Naive thymus-derived CD8-positive, alpha-beta T cell (primary cell): ENCODE results near the gene CFAP90. TPM values are rescaled to one million over a fixed set of nuclear protein-coding genes. Genes with fewer than 3 reads are reported as not detected.

Experiments used
- ATAC-seq, 2 donors: fragments of 150-1000 bp; cut with Tn5 transposase in 1 of 2; sonication (Bioruptor Pico), chemical (Tn5 transposase) in 1 of 2; 1 replicate in 1 of 2; 2 replicates in 1 of 2; pipeline ENCODE4 v1.10.0; 2021; ENCODE audit warnings: mild to moderate bottlenecking in 2 of 2, moderate library complexity in 2 of 2
- POLR2A ChIA-PET: fragments of 350-600 bp; sonication (Branson Sonifier 250); formaldehyde crosslinking; loops from one replicate; lab custom pipeline; 2021; ENCODE audit warnings: antibody characterized with exemption; lab: Charles Lee
- DNase-seq, 10 donors: peaks; one replicate each; pipeline versions ENCODE4 v3.0.0 to v3.0.0-alpha.2; 2020 to 2022
- H3K27ac Mint-ChIP-seq, 10 donors: one replicate each; pipeline ENCODE4 v1.8.0; 2020 to 2022; ENCODE audit warnings: mild to moderate bottlenecking in 10 of 10, mixed read lengths in 10 of 10, moderate library complexity in 4 of 10, inconsistent platforms in 1 of 10
- H3K27me3 Mint-ChIP-seq, 5 donors: one replicate each; pipeline ENCODE4 v1.8.0; 2021 to 2022; ENCODE audit warnings: mixed read lengths in 5 of 5
- H3K36me3 Mint-ChIP-seq, 3 donors: one replicate each; pipeline ENCODE4 v1.8.0; 2020 to 2022; ENCODE audit warnings: mixed read lengths in 3 of 3, mild to moderate bottlenecking in 2 of 3, inconsistent platforms in 1 of 3
- H3K4me1 Mint-ChIP-seq, 4 donors: one replicate each; pipeline ENCODE4 v1.8.0; 2021 to 2022; ENCODE audit warnings: mixed read lengths in 4 of 4
- H3K4me3 Mint-ChIP-seq, 10 donors: one replicate each; pipeline ENCODE4 v1.8.0; 2020 to 2022; ENCODE audit warnings: mild to moderate bottlenecking in 10 of 10, mixed read lengths in 10 of 10, moderate library complexity in 6 of 10, inconsistent platforms in 1 of 10
- H3K9me3 Mint-ChIP-seq, 9 donors: one replicate each; pipeline ENCODE4 v1.8.0; 2020 to 2022; ENCODE audit warnings: mixed read lengths in 9 of 9, mild to moderate bottlenecking in 3 of 9, inconsistent platforms in 1 of 9, moderate library complexity in 1 of 9
- polyA plus RNA-seq, 3 donors: library from polyadenylated mRNA; unstranded; fragments of 300-500 nt; fragmentation: Illumina TruSeq; gene quantifications; one replicate each; pipeline ENCODE4 v1.2.3, GENCODE V29; 2021
- total RNA-seq, 8 experiments: library from RNA in 2 of 8; stranded (reverse) in 2 of 8; gene quantifications; one replicate each; pipeline ENCODE4 v1.2.3 and lab custom pipeline; 2021 to 2026

CFAP90 gene
- total and polyA plus RNA-seq, 5 experiments from 2014 or later, result not detected

DNA sequence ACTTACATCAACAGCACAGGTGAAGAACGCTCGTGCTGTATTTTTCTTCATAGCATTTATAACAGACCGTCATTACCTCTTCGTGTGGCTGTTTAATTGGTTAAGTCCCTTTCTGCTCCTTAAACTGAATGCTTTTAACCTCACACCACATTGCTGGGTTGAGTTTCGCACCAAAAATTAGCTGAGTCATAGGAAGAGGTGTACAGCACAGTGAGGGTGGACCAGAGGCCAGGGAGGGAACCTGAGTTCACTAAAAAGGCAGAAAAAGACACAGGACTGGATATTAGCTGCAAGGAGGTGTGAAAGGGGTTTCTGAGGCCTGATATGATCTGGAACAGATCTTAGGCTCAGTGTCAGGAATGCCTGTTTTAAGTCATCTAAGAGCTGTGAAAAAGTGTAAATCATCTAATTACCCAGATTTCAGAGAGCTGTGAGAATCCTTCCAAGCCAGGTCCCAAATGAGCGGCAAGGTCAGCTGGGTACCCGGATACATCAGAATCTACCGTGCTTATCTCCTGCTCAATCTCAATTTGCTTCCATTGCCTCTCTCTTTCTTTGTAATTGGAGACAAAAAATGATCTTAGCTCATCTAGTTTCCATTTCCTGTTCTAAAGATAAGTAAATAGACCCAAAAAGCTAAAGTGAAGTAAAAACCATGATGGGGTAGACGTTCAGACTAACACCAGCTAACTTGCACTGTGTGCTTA lies 7.1 kb upstream of the CFAP90 start:
- H3K27ac Mint-ChIP-seq, result peak overlapping the region in 4 of 10 donors; percentile 13 to 56 (median 38)
- H3K27me3 Mint-ChIP-seq, result peaks cover 0 to 1% (median 0%) of the 10 kb centered on the region in 5 donors
- H3K4me1 Mint-ChIP-seq, result peaks cover 0 to 3% (median under 1%) of the 10 kb centered on the region in 4 donors
- peaks cover 5 to 49% (median 16%) of the 10 kb centered on the region in 3 donors for H3K36me3 Mint-ChIP-seq
- ATAC-seq (no peak), DNase-seq (no peak)
- no peak overlapping the region for H3K4me3 Mint-ChIP-seq
- no peaks in the 10 kb centered on the region for H3K9me3 Mint-ChIP-seq
- POLR2A ChIA-PET, result interaction anchor here (1.6 kb wide), 1 partner anchor 11 kb away, joined by 4 read pairs; the partner anchor contains the start of genes FASTKD3 and MTRR

DNA sequence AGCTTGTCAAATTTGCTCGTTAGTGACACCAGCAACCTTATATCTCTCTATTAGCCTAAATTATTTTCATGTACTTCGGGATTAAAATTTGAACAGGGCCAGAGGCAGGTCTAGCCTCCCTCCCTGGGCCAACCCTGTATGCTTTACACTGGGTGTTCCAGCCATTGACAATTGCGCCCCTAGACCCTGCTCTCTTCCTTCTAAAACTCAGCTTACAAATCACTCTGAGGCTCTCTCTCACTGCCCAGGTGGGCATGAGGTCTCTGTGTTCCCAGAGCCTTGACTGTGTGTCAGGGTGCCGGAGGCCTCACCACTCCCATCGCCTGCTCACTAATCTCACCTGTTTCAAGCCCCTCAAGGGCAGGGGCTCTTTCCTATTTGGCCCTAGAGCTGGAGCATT lies 6.4 kb upstream of the CFAP90 start:
- Mint-ChIP-seq H3K27ac (peak overlapping the region in 1 of 10 donors; percentile 63), H3K9me3 (no peaks in the 10 kb centered on the region), H3K27me3 (peaks cover 0 to 1% (median 0%) of the 10 kb centered on the region in 5 donors), H3K4me1 (peaks cover 1 to 7% (median 2%) of the 10 kb centered on the region in 4 donors), H3K4me3 (no peak overlapping the region), H3K36me3 (peaks cover 5 to 42% (median 12%) of the 10 kb centered on the region in 3 donors)
- DNase-seq, result no peak
- POLR2A ChIA-PET, result interaction anchor here (1.6 kb wide), 1 partner anchor 12 kb away, joined by 4 read pairs; the partner anchor contains the start of genes FASTKD3 and MTRR
- ATAC-seq, result no peak

DNA sequence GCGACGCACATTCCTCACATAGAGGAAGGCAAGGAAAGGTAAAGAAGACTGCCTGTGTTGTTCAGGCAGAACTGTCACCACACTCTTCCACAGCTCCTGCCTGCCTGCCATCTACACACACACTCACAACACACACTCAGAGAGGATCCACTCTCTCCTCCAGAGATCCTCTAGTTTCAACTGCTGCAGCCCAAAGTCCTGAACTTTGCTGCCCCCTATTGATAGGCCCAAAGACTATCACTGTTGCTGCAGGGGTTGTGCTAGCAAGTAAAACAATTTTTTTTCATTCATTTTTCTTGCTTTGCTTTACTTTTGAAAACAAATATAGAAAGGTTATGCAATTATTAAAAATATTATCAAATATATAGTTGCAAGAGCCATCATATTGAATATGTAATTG lies 5.9 kb upstream of the CFAP90 start:
- H3K27ac Mint-ChIP-seq, result no peak overlapping the region
- ATAC-seq, result no peak
- POLR2A ChIA-PET, result interaction anchor here (1.6 kb wide), 1 partner anchor 12 kb away, joined by 4 read pairs; the partner anchor contains the start of genes FASTKD3 and MTRR

DNA sequence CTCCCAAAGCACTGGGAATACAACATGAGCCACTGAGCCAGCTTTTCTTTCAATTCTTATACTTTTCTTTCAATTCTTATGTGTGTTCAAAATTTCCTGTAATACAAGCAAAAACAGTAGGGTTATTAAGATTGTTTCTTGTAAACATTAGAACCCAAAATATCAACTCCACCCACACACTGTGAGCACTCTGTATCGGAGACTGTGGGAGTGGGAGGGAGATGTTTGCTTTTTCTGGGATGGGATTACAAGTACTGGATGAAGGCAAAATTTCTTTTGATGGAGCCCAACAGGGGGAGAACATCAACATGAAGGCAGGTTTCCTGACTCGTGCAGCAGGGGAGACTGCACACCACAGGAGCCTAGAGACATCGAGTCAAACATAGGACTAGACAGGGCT lies 4.7 kb upstream of the CFAP90 start:
- H3K27me3 Mint-ChIP-seq, result peaks cover 0 to 8% (median 3%) of the 10 kb centered on the region in 5 donors
- peaks cover 7 to 20% (median 15%) of the 10 kb centered on the region in 4 donors for H3K4me1 Mint-ChIP-seq
- H3K4me3 Mint-ChIP-seq, result no peak overlapping the region
- H3K27ac Mint-ChIP-seq, result peak overlapping the region in 1 of 10 donors; percentile 13
- POLR2A ChIA-PET, result no interaction called here
- DNase-seq (no peak), ATAC-seq (no peak)
- no peaks in the 10 kb centered on the region for H3K9me3 Mint-ChIP-seq
- peaks cover 4 to 28% (median 5%) of the 10 kb centered on the region in 3 donors for H3K36me3 Mint-ChIP-seq

More for the DNA sequence above, 5.9 kb upstream of the CFAP90 start:
- Mint-ChIP-seq H3K9me3 (no peaks in the 10 kb centered on the region), H3K36me3 (peaks cover 5 to 39% (median 12%) of the 10 kb centered on the region in 3 donors), H3K4me3 (no peak overlapping the region), H3K27me3 (peaks cover 0 to 4% (median 0%) of the 10 kb centered on the region in 5 donors), H3K4me1 (peaks cover 4 to 12% (median 7%) of the 10 kb centered on the region in 4 donors)
- DNase-seq, result peak in 2 of 10 donors; percentile 23 to 28

DNA sequence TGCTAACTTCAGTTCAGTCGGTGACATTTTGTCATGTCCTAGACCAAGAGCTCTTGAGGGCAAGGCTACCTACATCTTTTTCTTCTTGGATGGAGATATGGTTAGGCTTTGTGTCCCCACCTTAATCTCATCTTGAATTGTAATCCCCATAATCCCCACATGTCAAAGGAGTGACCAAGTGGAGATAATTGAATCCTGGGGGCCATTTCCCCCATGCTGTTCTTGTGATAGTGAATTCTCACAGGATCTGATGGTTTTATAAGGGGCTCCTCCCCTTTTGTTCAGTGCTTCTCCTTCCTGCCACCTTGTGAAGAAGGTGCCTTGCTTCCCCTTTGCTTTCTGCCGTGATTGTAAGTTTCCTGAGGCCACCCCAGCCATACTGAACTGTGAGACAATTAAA lies 2.1 kb upstream of the CFAP90 start:
- Mint-ChIP-seq H3K4me1 (peaks cover 7 to 28% (median 20%) of the 10 kb centered on the region in 4 donors), H3K9me3 (no peaks in the 10 kb centered on the region), H3K27me3 (peaks cover 7 to 23% (median 18%) of the 10 kb centered on the region in 5 donors), H3K4me3 (peak overlapping the region in 1 of 10 donors; percentile 20), H3K27ac (no peak overlapping the region), H3K36me3 (peaks cover 0 to 3% (median 3%) of the 10 kb centered on the region in 3 donors)
- DNase-seq (no peak), ATAC-seq (no peak)
- POLR2A ChIA-PET, result no interaction called here

DNA sequence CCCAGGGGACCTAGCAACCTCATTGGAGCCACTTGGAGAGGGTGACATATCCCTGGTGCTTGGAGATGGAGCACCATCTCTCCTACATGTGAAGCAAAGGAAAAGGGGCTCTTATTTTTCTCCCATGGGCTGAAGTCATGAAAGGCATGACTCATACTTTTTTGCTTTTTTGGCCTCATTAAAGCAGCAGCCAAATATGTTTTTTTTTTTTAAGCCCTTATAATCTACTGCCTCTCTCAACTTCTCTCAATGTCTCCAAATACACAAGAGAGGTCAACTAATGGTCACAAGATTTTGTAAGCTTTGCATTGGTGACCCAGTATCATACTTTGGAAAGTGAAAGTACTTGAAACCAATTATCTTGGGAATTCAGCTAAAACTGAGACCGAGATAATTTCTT lies 1.6 kb upstream of the CFAP90 start:
- Mint-ChIP-seq H3K27ac (peak overlapping the region in 1 of 10 donors; percentile 73), H3K36me3 (peaks cover 0 to under 1% (median 0%) of the 10 kb centered on the region in 3 donors), H3K4me1 (peaks cover 7 to 28% (median 20%) of the 10 kb centered on the region in 4 donors), H3K9me3 (no peaks in the 10 kb centered on the region), H3K4me3 (peak overlapping the region in 8 of 10 donors; percentile 34 to 91 (median 80)), H3K27me3 (peaks cover 10 to 25% (median 19%) of the 10 kb centered on the region in 5 donors)
- POLR2A ChIA-PET, result no interaction called here
- no peak for ATAC-seq
- DNase-seq, result no peak

DNA sequence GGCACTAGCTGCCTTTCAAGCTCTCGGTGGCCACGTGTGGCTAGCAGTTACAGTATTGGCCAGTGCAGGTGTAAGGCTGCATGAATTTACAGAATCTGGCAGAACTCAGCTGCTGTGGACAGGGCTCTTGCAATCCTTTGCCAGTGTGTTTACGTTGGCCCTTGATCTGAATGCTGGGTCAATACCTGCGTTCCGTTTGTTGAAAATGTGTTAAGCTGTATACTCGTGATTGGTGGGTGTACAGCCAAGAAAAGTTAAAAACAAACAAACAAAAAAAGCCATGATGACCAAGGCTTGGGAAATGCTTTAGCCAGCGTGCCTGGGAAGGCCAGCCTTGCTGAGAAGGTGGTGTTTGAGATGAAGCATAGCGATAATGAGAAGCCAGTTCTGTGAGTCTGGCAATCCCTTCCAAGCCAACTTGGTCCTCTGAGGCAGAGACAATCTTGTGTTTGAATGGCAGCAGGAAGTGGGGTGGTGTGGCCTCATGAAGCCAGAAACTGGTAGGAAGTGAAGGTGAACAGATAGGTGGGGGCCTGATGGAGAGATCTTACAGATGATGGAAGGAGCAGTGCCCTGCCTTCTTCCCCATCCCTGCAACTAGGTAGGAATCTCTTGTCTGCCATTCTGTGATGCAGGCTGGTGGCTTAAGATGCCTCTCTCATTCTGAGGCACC lies 820 bp upstream of the CFAP90 start:
- Mint-ChIP-seq H3K27me3 (peaks cover 10 to 28% (median 26%) of the 10 kb centered on the region in 5 donors), H3K36me3 (no peaks in the 10 kb centered on the region), H3K4me1 (peaks cover 7 to 28% (median 20%) of the 10 kb centered on the region in 4 donors), H3K4me3 (peak overlapping the region; percentile 78 to 91 (median 83)), H3K27ac (peak overlapping the region in 3 of 10 donors; percentile 21 to 90 (median 73)), H3K9me3 (no peaks in the 10 kb centered on the region)
- DNase-seq (peak in 1 of 10 donors; percentile 14), ATAC-seq (peak in 1 of 2 donors; percentile 54)
- POLR2A ChIA-PET, result interaction anchor here (1.4 kb wide), 1 partner anchor 15 kb away, joined by 3 read pairs; no protein-coding TSS in a partner anchor

DNA sequence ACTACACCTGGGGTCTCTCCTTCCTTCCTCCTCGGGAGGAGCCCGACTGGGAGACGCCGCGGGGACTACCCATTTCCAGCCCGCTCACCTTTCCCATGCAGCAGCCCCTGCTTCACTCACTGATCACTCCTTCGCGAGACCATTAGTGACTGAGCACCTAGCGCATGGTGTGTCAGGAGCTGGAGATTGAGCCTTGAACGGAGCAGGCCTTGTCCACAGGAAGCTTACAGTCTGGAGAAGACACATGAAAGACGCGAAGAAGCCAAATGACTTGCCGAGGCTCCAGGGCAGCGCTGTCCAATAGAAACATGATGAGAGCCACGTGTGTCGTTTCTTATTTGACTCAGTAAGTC lies 283 bp upstream of the CFAP90 start:
- H3K27ac Mint-ChIP-seq, result peak overlapping the region in 4 of 10 donors; percentile 39 to 90 (median 72)
- no peaks in the 10 kb centered on the region for H3K9me3 Mint-ChIP-seq
- H3K36me3 Mint-ChIP-seq, result no peaks in the 10 kb centered on the region
- H3K4me1 Mint-ChIP-seq, result peaks cover 7 to 28% (median 20%) of the 10 kb centered on the region in 4 donors
- H3K27me3 Mint-ChIP-seq, result peaks cover 10 to 31% (median 31%) of the 10 kb centered on the region in 5 donors
- DNase-seq (no peak), ATAC-seq (peak; percentile 8)
- H3K4me3 Mint-ChIP-seq, result peak overlapping the region; percentile 78 to 91 (median 83)
- POLR2A ChIA-PET, result interaction anchor here (1.4 kb wide), 1 partner anchor 16 kb away, joined by 3 read pairs; no protein-coding TSS in a partner anchor

DNA sequence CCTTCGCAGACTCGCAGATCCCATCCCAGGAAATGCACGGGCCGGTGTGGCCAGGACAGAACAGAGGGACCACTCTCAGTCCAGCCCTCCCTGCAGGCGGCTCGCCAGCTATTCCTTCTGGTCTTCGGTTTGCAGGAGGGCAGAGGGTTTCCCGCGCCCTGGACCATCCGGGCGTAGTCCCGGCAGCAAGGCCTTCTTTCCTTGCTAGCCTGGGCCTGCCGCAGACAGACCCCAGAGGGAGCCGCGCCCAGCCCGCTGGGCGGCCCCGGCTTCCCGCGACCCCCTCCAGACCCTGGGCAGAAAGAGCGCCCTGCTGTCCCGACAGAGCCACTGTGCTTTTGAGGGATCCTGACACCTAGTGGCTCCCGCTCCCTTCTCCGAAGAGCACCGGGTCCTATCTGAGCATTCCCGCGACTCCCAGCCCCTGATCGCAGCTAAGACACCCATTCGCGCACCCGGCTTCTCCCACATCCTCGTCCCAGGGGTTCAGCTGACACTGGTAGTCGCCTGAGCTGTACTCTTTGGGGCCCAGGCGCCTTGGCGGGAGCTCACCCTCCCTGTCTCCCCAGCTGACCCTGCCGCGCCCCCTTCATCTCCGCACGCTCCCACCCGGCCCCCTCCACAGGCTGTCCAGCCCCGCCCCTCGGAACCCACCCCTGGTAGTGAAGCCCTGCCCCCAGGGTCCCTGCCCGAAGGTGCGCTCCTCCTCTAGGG lies 1.1 kb downstream of the CFAP90 start:
- POLR2A ChIA-PET, result no interaction called here
- Mint-ChIP-seq H3K4me3 (peak overlapping the region; percentile 74 to 87 (median 82)), H3K27me3 (peaks cover 10 to 45% (median 33%) of the 10 kb centered on the region in 5 donors), H3K27ac (peak overlapping the region in 2 of 10 donors; percentile 22 to 41), H3K4me1 (peaks cover 7 to 28% (median 22%) of the 10 kb centered on the region in 4 donors), H3K36me3 (no peaks in the 10 kb centered on the region), H3K9me3 (no peaks in the 10 kb centered on the region)
- DNase-seq (peak in 4 of 10 donors; percentile 13 to 20 (median 18)), ATAC-seq (peak; percentile 36 to 60)

DNA sequence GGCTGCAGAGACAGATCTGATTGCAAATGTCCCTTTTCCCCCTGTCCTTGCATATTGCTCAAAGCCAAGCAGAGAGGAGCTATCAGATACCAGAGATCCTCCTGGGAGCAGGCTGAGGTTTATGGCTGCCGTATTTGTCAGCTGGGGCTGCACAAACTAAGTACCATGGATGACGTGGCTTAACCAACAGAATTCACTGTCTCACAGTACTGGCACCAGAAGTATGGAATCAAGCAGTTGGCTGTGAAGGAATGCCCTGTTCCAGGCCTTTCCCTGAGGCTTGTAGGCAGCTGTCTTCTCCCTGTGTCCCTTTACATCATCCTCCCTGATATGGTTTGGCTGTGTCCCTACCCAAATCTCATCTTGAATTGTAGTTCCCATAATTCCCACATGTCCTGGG lies 2.6 kb downstream of the CFAP90 start:
- no peak overlapping the region for H3K27ac Mint-ChIP-seq
- no peaks in the 10 kb centered on the region for H3K36me3 Mint-ChIP-seq
- no peak for ATAC-seq
- no peaks in the 10 kb centered on the region for H3K9me3 Mint-ChIP-seq
- H3K4me1 Mint-ChIP-seq, result peaks cover 7 to 28% (median 22%) of the 10 kb centered on the region in 4 donors
- peaks cover 11 to 60% (median 41%) of the 10 kb centered on the region in 5 donors for H3K27me3 Mint-ChIP-seq
- POLR2A ChIA-PET, result no interaction called here
- peak overlapping the region in 1 of 10 donors; percentile 7 for H3K4me3 Mint-ChIP-seq
- DNase-seq, result no peak

DNA sequence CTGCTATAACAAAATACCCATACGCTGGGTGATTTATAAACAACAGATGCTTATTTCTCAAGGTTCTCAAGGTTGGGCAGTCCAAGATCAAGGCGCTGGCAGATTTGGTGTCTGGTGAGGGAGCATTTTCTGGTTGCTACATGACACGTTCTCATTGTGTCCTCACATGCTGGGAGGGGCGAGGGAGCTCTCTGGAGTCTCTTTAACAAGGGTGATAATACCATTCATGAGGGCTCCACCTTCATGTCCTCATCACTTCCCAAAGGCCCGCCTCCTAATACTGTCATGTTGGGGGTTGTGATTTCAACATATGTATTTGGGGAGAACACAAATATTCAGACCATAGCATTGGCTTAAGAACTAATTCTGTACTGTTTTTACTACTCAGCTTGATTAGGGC lies 4.6 kb downstream of the CFAP90 start:
- no peak overlapping the region for H3K4me3 Mint-ChIP-seq
- peaks cover 15 to 70% (median 46%) of the 10 kb centered on the region in 5 donors for H3K27me3 Mint-ChIP-seq
- H3K36me3 Mint-ChIP-seq, result no peaks in the 10 kb centered on the region
- H3K27ac Mint-ChIP-seq, result no peak overlapping the region
- H3K9me3 Mint-ChIP-seq, result no peaks in the 10 kb centered on the region
- POLR2A ChIA-PET, result no interaction called here
- peaks cover 0 to 15% (median 11%) of the 10 kb centered on the region in 4 donors for H3K4me1 Mint-ChIP-seq
- ATAC-seq (no peak), DNase-seq (no peak)

DNA sequence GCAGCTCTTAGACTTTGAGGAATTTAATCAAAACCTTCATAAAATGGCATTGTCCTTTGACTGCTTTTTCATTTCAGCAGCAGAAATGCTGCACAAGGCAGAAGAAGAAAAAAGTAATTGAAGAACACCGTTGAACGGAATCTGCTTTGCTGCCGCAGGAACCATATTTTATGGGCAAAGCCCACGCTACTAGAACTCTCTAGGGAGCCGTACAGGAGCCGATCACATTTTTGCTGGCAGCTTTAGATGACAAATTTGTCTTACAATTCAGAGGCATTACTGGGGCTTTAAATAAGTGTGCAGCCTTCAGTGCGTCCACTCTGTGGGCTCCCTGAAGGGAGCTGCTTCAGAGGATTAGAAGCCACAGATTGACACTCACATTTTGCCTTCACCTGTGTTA lies 5.4 kb downstream of the CFAP90 start:
- POLR2A ChIA-PET, result no interaction called here
- no peak overlapping the region for H3K27ac Mint-ChIP-seq
- peaks cover 0 to 10% (median 8%) of the 10 kb centered on the region in 4 donors for H3K4me1 Mint-ChIP-seq
- ATAC-seq (no peak), DNase-seq (no peak)
- H3K27me3 Mint-ChIP-seq, result peaks cover 19 to 78% (median 50%) of the 10 kb centered on the region in 5 donors
- H3K9me3 Mint-ChIP-seq, result peaks cover 0 to 3% (median 0%) of the 10 kb centered on the region in 9 donors
- no peaks in the 10 kb centered on the region for H3K36me3 Mint-ChIP-seq
- no peak overlapping the region for H3K4me3 Mint-ChIP-seq
